ENCODE measurements around the gene HCLS1.

Gene HCLS1

DNA sequence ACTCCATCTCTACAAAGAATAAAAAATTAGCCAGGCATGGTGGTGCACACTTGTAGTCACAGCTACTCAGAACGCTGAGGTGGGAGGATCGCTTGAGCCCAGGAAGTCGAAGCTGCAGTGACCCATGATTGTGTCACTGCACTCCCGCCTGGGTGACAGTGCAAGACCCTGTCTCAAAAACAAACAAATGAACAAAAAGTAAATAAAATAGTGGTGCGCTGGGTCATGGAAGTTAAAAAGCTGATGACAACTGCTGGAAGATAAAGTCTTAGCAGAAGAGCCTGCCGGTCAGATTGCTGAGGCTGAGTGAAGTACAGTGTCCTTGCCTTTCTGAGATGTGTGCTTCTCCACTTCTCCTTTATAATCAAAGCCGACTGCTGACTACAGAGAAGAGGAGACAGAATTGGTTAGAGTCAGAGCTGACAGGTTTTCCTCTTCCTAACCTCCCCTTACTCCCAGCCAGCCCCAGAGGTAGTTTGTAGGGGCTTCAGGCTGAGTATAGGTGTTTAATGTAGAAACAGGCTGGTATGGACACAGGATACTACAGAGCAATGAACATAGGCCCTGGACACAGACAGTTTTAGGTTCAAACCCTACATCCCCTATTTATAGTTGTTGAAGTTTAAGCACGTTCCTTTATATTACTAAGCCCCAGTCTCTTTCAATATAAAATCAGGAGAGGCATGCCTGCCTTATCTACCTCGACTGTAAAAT, 17.9 kb downstream of the HCLS1 start:
- Histone ChIP-seq H3K36me3 (ENCODE audit: insufficient read depth, insufficient read length, low read length) (no peaks in the 10 kb centered on the region), H3K27me3 (ENCODE audit: insufficient read depth, insufficient read length) (no peaks in the 10 kb centered on the region)
- DNase-seq (ENCODE audit: low read depth, low spot score), result no peak

DNA sequence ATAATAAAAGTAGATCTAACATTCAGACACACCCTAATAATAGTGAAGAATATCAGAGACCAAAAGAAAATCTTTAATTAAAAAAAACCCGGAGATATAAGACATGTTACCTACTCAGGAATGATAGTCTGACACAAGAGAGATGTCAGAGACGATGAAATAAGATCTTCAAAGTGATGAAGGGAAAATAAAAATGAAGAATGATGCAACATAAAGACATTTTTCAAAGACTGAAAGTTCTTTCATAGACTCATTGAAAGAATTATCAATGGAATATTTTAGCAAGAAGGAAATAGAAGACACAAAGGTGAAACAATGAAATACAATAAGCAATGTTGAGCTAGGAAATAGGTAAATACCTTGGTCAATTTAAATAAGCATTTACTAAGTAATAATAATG, 19.6 kb downstream of the HCLS1 start:
- TF ChIP-seq ZNF274 (IDR thresholded peaks at IDR 0.05; ENCODE audit: low read depth, low read length) (no peak), YY1 (IDR thresholded peaks at IDR 0.05; ENCODE audit: insufficient read depth, insufficient read length) (no peak), SUZ12 (IDR thresholded peaks at IDR 0.05; ENCODE audit: extremely low read depth, insufficient read depth, insufficient read length) (no peak)
- no peaks in the 10 kb centered on the region for H3K9me3 ChIP-seq (ENCODE audit: insufficient read depth, low read length)
- no peak overlapping the region for H3K9ac ChIP-seq (ENCODE audit: insufficient read length, low read depth)
- no peaks in the 10 kb centered on the region for H3K36me3 ChIP-seq (ENCODE audit: insufficient read depth, insufficient read length, low read length)
- no peaks in the 10 kb centered on the region for H3K27me3 ChIP-seq (ENCODE audit: insufficient read depth, insufficient read length)
- no peak overlapping the region for H3K4me3 ChIP-seq (ENCODE audit: insufficient read length, low read depth)
- no peak for DNase-seq (ENCODE audit: low read depth, low spot score)
- no peaks in the 10 kb centered on the region for H3K4me1 ChIP-seq (ENCODE audit: insufficient read depth, insufficient read length)

More for the DNA sequence above, 17.9 kb downstream of the HCLS1 start:
- TF ChIP-seq ZNF274 (IDR thresholded peaks at IDR 0.05; ENCODE audit: low read depth, low read length), result no peak
- TF ChIP-seq YY1 (IDR thresholded peaks at IDR 0.05; ENCODE audit: insufficient read depth, insufficient read length), result no peak
- no peak for TF ChIP-seq SUZ12 (IDR thresholded peaks at IDR 0.05; ENCODE audit: extremely low read depth, insufficient read depth, insufficient read length)
- Histone ChIP-seq H3K4me1 (ENCODE audit: insufficient read depth, insufficient read length) (no peaks in the 10 kb centered on the region), H3K4me3 (ENCODE audit: insufficient read length, low read depth) (no peak overlapping the region), H3K9me3 (ENCODE audit: insufficient read depth, low read length) (no peaks in the 10 kb centered on the region), H3K9ac (ENCODE audit: insufficient read length, low read depth) (no peak overlapping the region)

DNA sequence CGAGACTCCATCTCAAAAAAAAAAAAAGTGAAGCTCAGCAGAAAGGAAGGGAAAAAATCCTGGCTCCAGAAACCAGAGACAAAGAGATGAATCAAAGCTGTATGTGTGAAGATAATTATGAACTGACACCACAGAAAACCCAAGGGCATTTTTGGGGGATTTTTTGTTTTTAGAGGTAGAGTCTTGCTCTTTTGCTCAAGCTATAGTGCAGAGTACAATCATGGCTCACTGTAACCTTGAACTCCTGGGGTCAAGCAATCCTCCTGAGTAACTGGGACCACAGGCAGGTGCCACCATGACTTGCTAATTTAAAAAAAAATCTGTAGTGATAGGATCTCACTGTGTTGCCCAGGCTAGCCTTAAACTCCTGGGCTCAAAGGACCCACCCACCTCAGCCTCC, 22.8 kb downstream of the HCLS1 start:
- DNase-seq (ENCODE audit: low read depth, low spot score), result no peak
- H3K27me3 ChIP-seq (ENCODE audit: insufficient read depth, insufficient read length), result no peaks in the 10 kb centered on the region
- no peaks in the 10 kb centered on the region for H3K36me3 ChIP-seq (ENCODE audit: insufficient read depth, insufficient read length, low read length)
- no peaks in the 10 kb centered on the region for H3K4me1 ChIP-seq (ENCODE audit: insufficient read depth, insufficient read length)
- no peaks in the 10 kb centered on the region for H3K9me3 ChIP-seq (ENCODE audit: insufficient read depth, low read length)
- no peak overlapping the region for H3K9ac ChIP-seq (ENCODE audit: insufficient read length, low read depth)
- H3K4me3 ChIP-seq (ENCODE audit: insufficient read length, low read depth), result no peak overlapping the region
- TF ChIP-seq YY1 (IDR thresholded peaks at IDR 0.05; ENCODE audit: insufficient read depth, insufficient read length), result no peak
- TF ChIP-seq ZNF274 (IDR thresholded peaks at IDR 0.05; ENCODE audit: low read depth, low read length), result no peak
- no peak for TF ChIP-seq SUZ12 (IDR thresholded peaks at IDR 0.05; ENCODE audit: extremely low read depth, insufficient read depth, insufficient read length)

DNA sequence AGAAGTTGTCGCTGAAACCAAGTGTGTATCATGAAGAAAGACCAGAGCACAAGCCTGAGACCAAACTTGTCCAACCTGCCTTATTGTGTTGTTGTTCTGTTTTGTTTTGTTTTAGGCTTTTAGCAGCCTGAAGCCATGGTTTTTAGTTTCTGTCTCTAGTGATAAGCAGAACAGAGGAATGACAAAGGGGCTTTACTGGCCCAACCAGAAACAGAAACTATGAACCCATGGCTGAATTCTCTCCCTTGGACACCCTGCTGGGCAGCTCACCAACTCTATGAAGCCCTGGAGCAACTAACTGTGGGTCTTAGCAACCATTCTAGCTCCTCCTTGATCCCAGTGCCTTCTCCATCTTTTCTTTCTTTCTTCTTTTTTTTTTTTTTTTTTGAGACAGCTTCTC, 30.3 kb downstream of the HCLS1 start:
- TF ChIP-seq ZNF274 (IDR thresholded peaks at IDR 0.05; ENCODE audit: low read depth, low read length) (no peak), SUZ12 (IDR thresholded peaks at IDR 0.05; ENCODE audit: extremely low read depth, insufficient read depth, insufficient read length) (no peak), YY1 (IDR thresholded peaks at IDR 0.05; ENCODE audit: insufficient read depth, insufficient read length) (no peak)
- Histone ChIP-seq H3K4me1 (ENCODE audit: insufficient read depth, insufficient read length) (no peaks in the 10 kb centered on the region), H3K9ac (ENCODE audit: insufficient read length, low read depth) (no peak overlapping the region), H3K9me3 (ENCODE audit: insufficient read depth, low read length) (no peaks in the 10 kb centered on the region), H3K4me3 (ENCODE audit: insufficient read length, low read depth) (no peak overlapping the region), H3K36me3 (ENCODE audit: insufficient read depth, insufficient read length, low read length) (no peaks in the 10 kb centered on the region), H3K27me3 (ENCODE audit: insufficient read depth, insufficient read length) (no peaks in the 10 kb centered on the region)
- no peak for DNase-seq (ENCODE audit: low read depth, low spot score)

DNA sequence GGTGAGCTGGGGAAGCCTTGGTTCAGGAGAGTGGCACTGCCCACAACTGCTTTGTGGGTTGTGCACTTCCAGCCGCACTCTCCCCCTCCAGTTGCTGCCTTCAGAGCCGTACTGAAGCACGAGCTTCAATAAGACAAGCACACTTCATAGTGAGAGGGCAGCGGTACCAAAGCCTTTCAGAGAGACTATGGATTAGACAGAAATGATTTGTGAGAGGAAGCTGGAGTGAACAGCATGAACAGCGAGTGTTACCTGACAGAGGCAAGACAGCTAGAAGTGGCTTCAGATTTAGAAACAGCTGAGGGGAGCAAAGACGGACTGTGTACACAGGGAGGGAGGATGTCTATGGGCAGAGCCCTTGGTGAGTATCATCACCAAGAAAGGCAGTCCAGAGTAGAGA, 31.1 kb downstream of the HCLS1 start:
- Histone ChIP-seq H3K27me3 (ENCODE audit: insufficient read depth, insufficient read length) (no peaks in the 10 kb centered on the region), H3K4me1 (ENCODE audit: insufficient read depth, insufficient read length) (no peaks in the 10 kb centered on the region), H3K4me3 (ENCODE audit: insufficient read length, low read depth) (no peak overlapping the region), H3K36me3 (ENCODE audit: insufficient read depth, insufficient read length, low read length) (no peaks in the 10 kb centered on the region), H3K9ac (ENCODE audit: insufficient read length, low read depth) (no peak overlapping the region), H3K9me3 (ENCODE audit: insufficient read depth, low read length) (no peaks in the 10 kb centered on the region)
- TF ChIP-seq YY1 (IDR thresholded peaks at IDR 0.05; ENCODE audit: insufficient read depth, insufficient read length) (no peak), ZNF274 (IDR thresholded peaks at IDR 0.05; ENCODE audit: low read depth, low read length) (no peak), SUZ12 (IDR thresholded peaks at IDR 0.05; ENCODE audit: extremely low read depth, insufficient read depth, insufficient read length) (no peak)
- no peak for DNase-seq (ENCODE audit: low read depth, low spot score)

DNA sequence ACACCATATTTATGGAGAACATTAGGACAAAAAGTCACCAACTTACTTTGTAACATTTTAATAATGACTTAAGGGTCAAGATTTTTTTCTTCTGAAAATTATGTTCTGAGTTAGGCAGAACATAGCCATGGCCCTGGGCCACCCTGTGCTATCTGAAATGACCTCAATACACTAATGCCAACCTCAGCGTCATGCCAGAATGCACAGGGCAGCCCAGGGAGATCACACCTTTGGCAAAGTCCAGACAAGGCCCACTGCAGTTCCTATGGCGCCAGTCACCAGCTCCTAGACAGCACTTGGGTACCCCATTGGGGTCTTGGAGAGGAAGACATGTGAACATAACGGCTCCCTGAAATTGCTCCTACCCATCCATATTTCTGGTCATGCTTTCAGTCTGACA, 33.1 kb downstream of the HCLS1 start:
- Histone ChIP-seq H3K9ac (ENCODE audit: insufficient read length, low read depth) (no peak overlapping the region), H3K36me3 (ENCODE audit: insufficient read depth, insufficient read length, low read length) (no peaks in the 10 kb centered on the region), H3K4me1 (ENCODE audit: insufficient read depth, insufficient read length) (no peaks in the 10 kb centered on the region), H3K9me3 (ENCODE audit: insufficient read depth, low read length) (no peaks in the 10 kb centered on the region), H3K4me3 (ENCODE audit: insufficient read length, low read depth) (no peak overlapping the region), H3K27me3 (ENCODE audit: insufficient read depth, insufficient read length) (no peaks in the 10 kb centered on the region)
- DNase-seq (ENCODE audit: low read depth, low spot score), result no peak
- TF ChIP-seq ZNF274 (IDR thresholded peaks at IDR 0.05; ENCODE audit: low read depth, low read length) (no peak), YY1 (IDR thresholded peaks at IDR 0.05; ENCODE audit: insufficient read depth, insufficient read length) (no peak), SUZ12 (IDR thresholded peaks at IDR 0.05; ENCODE audit: extremely low read depth, insufficient read depth, insufficient read length) (no peak)

DNA sequence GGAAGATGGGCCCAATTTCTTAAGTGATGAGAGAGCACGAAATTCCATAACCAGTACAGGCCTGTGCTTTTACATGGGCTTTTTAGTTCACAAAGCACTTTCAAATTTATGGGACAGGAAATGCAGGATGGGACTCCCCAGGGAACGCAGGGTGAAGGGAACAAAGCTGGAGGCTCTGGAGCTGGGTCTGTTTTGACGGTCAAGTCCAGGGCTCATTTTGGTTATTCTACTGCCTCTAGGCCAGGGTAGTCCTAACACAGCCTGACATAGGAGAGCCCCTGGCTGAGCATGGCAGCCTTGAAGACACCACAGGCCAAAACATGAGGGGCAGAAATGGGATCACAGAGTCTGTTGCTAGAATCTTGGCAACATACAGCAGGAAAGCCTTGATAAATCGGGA, 33.5 kb downstream of the HCLS1 start:
- Histone ChIP-seq H3K4me1 (ENCODE audit: insufficient read depth, insufficient read length) (no peaks in the 10 kb centered on the region), H3K36me3 (ENCODE audit: insufficient read depth, insufficient read length, low read length) (no peaks in the 10 kb centered on the region), H3K9me3 (ENCODE audit: insufficient read depth, low read length) (no peaks in the 10 kb centered on the region), H3K27me3 (ENCODE audit: insufficient read depth, insufficient read length) (no peaks in the 10 kb centered on the region), H3K4me3 (ENCODE audit: insufficient read length, low read depth) (no peak overlapping the region), H3K9ac (ENCODE audit: insufficient read length, low read depth) (no peak overlapping the region)
- TF ChIP-seq YY1 (IDR thresholded peaks at IDR 0.05; ENCODE audit: insufficient read depth, insufficient read length) (no peak), ZNF274 (IDR thresholded peaks at IDR 0.05; ENCODE audit: low read depth, low read length) (no peak), SUZ12 (IDR thresholded peaks at IDR 0.05; ENCODE audit: extremely low read depth, insufficient read depth, insufficient read length) (no peak)
- DNase-seq (ENCODE audit: low read depth, low spot score), result no peak
